Activated naive CD4-positive, alpha-beta T cell (primary cell): Measurements from ENCODE around the gene TUBB.
"Not testable (repeated sequence)": the region's sequence is repeated elsewhere in the genome, so short reads cannot be mapped to it uniquely, and the experiment has no call there.

ENCODE experiments used
- DNase-seq, 4 experiments: peaks; one replicate each; lab custom pipeline; 2025; lab: John Stamatoyannopoulos, UW

The TUBB gene

GRCh38 chr6:30717845-30718720 is 2.1 kb upstream of the TUBB start:
- DNase-seq, result not testable (repeated sequence)

GRCh38 chr6:30719356-30719755 is 796 bp upstream of the TUBB start:
- DNase-seq, result no peak

- DNase-seq, result peak; percentile 21 to 46 (median 42)
Observed at GRCh38 chr6:30720738-30721197, 616 bp downstream of the TUBB start.

- peak; percentile 91 to 97 (median 94) for DNase-seq
Observed at GRCh38 chr6:30721198-30722024, 1.3 kb downstream of the TUBB start.

GRCh38 chr6:30722025-30722279 is 1.8 kb downstream of the TUBB start:
- DNase-seq, result peak in 1 of 4 experiments; percentile 30

GRCh38 chr6:30722280-30723112 is 2.3 kb downstream of the TUBB start:
- peak; percentile 76 to 84 (median 79) for DNase-seq

GRCh38 chr6:30723159-30723842 is 3.1 kb downstream of the TUBB start:
- DNase-seq, result not testable (repeated sequence)

GRCh38 chr6:30723843-30724741 is 3.9 kb downstream of the TUBB start:
- DNase-seq, result not testable (repeated sequence)

- no peak for DNase-seq
Observed at GRCh38 chr6:30724906-30725667, 4.9 kb downstream of the TUBB start.

GRCh38 chr6:30725713-30726505 is 5.8 kb downstream of the TUBB start:
- no peak for DNase-seq

GRCh38 chr6:30726506-30727413 is 6.6 kb downstream of the TUBB start:
- no peak for DNase-seq

GRCh38 chr6:30727920-30728553 is 7.9 kb downstream of the TUBB start:
- DNase-seq, result no peak

GRCh38 chr6:30730601-30731435 is 10.7 kb downstream of the TUBB start:
- peak; percentile 55 to 77 (median 68) for DNase-seq

- no peak for DNase-seq
Observed at GRCh38 chr6:30732237-30732943, 12.2 kb downstream of the TUBB start.

- DNase-seq, result no peak
Observed at GRCh38 chr6:30735668-30736314, 15.6 kb downstream of the TUBB start.
